WTC11 (cell line): ENCODE data around the gene DNAH1. TPM values are rescaled to one million over a fixed set of nuclear protein-coding genes. Genes with fewer than 3 reads are reported as not detected.

ENCODE experiments used
- ATAC-seq: fragments of 200-7000 bp; cut with Tn5 transposase; 2 replicates; pipeline ENCODE4 v1.10.0; 2021; ENCODE audit warnings: mild to moderate bottlenecking, moderate library complexity
- CTCF ChIA-PET: fragments of 300-600 bp; sonication (Branson Sonifier 250); formaldehyde crosslinking; loops from one replicate; lab custom pipeline; 2021; ENCODE audit warnings: antibody characterized with exemption; lab: Charles Lee
- POLR2A ChIA-PET: fragments of 350-600 bp; sonication (Branson Sonifier 250); formaldehyde crosslinking; loops from one replicate; lab custom pipeline; 2021; ENCODE audit warnings: antibody characterized with exemption; lab: Charles Lee
- DNase-seq: peaks from one replicate; pipeline ENCODE4 v3.0.0; 2021; ENCODE audit warnings: low spot score
- H3K27ac Mint-ChIP-seq: 2 replicates; pipeline ENCODE4 v1.8.0; 2021; ENCODE audit warnings: mixed read lengths
- H3K27me3 Mint-ChIP-seq: 2 replicates; pipeline ENCODE4 v1.8.0; 2021; ENCODE audit warnings: low read depth, mild to moderate bottlenecking, moderate library complexity, mixed read lengths
- H3K36me3 Mint-ChIP-seq: 2 replicates; pipeline ENCODE4 v1.8.0; 2021; ENCODE audit warnings: mixed read lengths
- H3K4me1 Mint-ChIP-seq: 2 replicates; pipeline ENCODE4 v1.8.0; 2022; ENCODE audit warnings: mixed read lengths
- H3K4me3 Mint-ChIP-seq: 2 replicates; pipeline ENCODE4 v1.8.0; 2021; ENCODE audit warnings: mild to moderate bottlenecking, moderate library complexity, mixed read lengths
- H3K9me3 Mint-ChIP-seq: 2 replicates; pipeline ENCODE4 v1.8.0; 2021; ENCODE audit warnings: mixed read lengths
- ATF1 ChIP-seq: sonication (generic); formaldehyde crosslinking; IDR thresholded peaks from 2 replicates; pipeline ENCODE4 v1.8.1; 2023; ENCODE audit warnings: mild to moderate bottlenecking, moderate library complexity, missing genetic modification reagents
- ATF3 ChIP-seq: sonication (generic); formaldehyde crosslinking; conservative IDR thresholded peaks from 2 replicates; pipeline ENCODE4 v1.8.1; 2022; ENCODE audit warnings: mild to moderate bottlenecking, missing genetic modification reagents
- CREB1 ChIP-seq: sonication (generic); formaldehyde crosslinking; IDR thresholded peaks from 2 replicates; pipeline ENCODE4 v1.8.0; 2023; ENCODE audit warnings: mild to moderate bottlenecking, missing genetic modification reagents
- JAZF1 ChIP-seq: fragments of 250-450 bp; sonication (Bioruptor Pico); IDR thresholded peaks from 2 replicates; pipeline ENCODE4 v1.9.0; 2021; ENCODE audit warnings: moderate library complexity, mild to moderate bottlenecking, inconsistent platforms
- NR2C2 ChIP-seq: sonication (generic); formaldehyde crosslinking; IDR thresholded peaks from 2 replicates; pipeline ENCODE4 v1.8.0; 2022; ENCODE audit warnings: mild to moderate bottlenecking, missing genetic modification reagents
- STAT6 ChIP-seq: sonication (generic); formaldehyde crosslinking; conservative IDR thresholded peaks from 2 replicates; pipeline ENCODE4 v1.8.1; 2023; ENCODE audit warnings: mild to moderate bottlenecking, low read depth, missing genetic modification reagents, moderate library complexity
- USF2 ChIP-seq: sonication (generic); formaldehyde crosslinking; IDR thresholded peaks from 2 replicates; pipeline ENCODE4 v1.8.1; 2023; ENCODE audit warnings: mild to moderate bottlenecking, missing genetic modification reagents, moderate library complexity
- ZNF219 ChIP-seq: sonication (generic); formaldehyde crosslinking; IDR thresholded peaks from 2 replicates; pipeline ENCODE4 v1.8.0; 2023; ENCODE audit warnings: missing genetic modification reagents, mild to moderate bottlenecking, borderline replicate concordance
- ZNF512 ChIP-seq: sonication (generic); formaldehyde crosslinking; IDR thresholded peaks from 2 replicates; pipeline ENCODE4 v1.8.1; 2022; ENCODE audit warnings: missing genetic modification reagents, borderline replicate concordance
- total RNA-seq: library from RNA; stranded (reverse); gene quantifications from 3 replicates; pipeline ENCODE4 v1.2.3, GENCODE V29; 2021
- TF ChIP-seq, protein P1 (sequence below): fragments of 250-450 bp; sonication (Bioruptor Pico); IDR thresholded peaks from 2 replicates; pipeline ENCODE4 v1.8.0; 2021; ENCODE audit warnings: mild to moderate bottlenecking
- TF ChIP-seq, protein P2 (sequence below): fragments of 250-450 bp; sonication (Bioruptor Pico); conservative IDR thresholded peaks from 2 replicates; pipeline ENCODE4 v1.9.0; 2021; ENCODE audit warnings: mild to moderate bottlenecking
- TF ChIP-seq, protein P3 (sequence below): fragments of 250-450 bp; sonication (Bioruptor Pico); IDR thresholded peaks from 2 replicates; pipeline ENCODE4 v1.9.0; 2021; ENCODE audit warnings: mild to moderate bottlenecking
- TF ChIP-seq, protein P4 (sequence below): fragments of 250-450 bp; sonication (Bioruptor Pico); IDR thresholded peaks from 2 replicates; pipeline ENCODE4 v2.1.2; 2022; ENCODE audit warnings: mild to moderate bottlenecking, moderate library complexity

The DNAH1 gene
- total RNA-seq, 1 experiment from 2014 or later: 1.5 TPM

DNA sequence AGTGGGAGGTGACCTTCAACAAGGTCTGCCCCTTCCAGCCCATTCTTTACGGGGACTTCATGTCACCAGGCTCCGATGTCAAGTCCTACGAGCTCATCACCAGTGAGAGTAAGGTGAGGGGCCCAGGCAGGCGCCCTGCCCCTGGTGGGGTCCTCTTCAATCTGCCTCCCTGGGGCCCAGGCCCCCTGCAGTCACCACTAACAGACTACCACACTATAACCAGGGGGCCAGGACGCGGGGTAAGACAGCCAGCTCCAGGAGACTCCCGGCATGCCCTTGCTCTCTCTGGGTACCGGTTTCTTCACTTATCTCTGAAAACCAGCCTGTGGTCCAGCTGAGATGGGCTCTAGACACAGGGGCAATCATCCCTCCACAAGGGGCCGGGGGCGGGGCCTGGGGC, 63.9 kb downstream of the DNAH1 start (continued):
- TF ChIP-seq STAT6 (CRISPR knock-in tag) (no peak), NR2C2 (CRISPR knock-in tag) (no peak), ZNF219 (CRISPR knock-in tag) (no peak), ZNF512 (CRISPR knock-in tag) (no peak), CREB1 (CRISPR knock-in tag) (no peak)
- TF ChIP-seq, protein P1, sequence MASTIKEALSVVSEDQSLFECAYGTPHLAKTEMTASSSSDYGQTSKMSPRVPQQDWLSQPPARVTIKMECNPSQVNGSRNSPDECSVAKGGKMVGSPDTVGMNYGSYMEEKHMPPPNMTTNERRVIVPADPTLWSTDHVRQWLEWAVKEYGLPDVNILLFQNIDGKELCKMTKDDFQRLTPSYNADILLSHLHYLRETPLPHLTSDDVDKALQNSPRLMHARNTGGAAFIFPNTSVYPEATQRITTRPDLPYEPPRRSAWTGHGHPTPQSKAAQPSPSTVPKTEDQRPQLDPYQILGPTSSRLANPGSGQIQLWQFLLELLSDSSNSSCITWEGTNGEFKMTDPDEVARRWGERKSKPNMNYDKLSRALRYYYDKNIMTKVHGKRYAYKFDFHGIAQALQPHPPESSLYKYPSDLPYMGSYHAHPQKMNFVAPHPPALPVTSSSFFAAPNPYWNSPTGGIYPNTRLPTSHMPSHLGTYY (CRISPR knock-in tag): no peak
- TF ChIP-seq, protein P2, sequence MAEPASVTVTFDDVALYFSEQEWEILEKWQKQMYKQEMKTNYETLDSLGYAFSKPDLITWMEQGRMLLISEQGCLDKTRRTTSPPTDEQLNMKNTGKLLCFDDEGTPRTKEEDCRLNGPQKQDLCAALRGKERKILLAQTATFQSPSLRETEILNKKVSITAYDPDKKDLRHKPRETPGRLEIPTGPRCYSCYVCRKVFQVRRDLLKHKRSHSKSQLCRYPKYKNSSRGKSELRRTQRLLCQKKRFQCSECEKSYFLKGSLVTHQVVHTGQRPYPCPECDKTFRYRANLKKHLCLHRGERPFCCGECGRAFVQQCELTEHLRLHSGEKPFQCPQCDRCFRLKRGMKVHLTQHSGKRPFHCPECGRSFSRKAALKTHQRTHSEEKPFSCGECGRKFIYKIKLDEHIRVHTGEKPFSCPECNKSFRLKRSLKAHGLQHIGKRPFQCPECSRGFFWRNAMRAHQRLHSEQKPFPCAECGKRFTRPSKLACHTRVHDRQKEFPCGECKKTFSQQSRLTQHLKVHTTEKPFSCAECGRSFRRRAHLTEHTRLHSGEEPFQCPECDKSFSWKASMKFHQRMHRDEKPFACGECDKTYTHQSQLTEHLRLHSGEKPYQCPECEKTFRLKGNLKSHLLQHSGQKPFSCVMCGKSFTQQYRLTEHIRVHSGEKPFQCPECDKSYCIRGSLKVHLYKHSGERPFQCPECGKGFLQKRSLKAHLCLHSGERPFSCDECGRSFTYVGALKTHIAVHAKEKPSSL (CRISPR knock-in tag): no peak
- TF ChIP-seq, protein P3, sequence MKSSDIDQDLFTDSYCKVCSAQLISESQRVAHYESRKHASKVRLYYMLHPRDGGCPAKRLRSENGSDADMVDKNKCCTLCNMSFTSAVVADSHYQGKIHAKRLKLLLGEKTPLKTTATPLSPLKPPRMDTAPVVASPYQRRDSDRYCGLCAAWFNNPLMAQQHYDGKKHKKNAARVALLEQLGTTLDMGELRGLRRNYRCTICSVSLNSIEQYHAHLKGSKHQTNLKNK (CRISPR knock-in tag): no peak

- POLR2A ChIA-PET: no interaction called here
- H3K9me3 Mint-ChIP-seq: no peaks in the 10 kb centered on the region
- CTCF ChIA-PET: interaction anchor here (1.2 to 3.7 kb wide), 2 partner anchors 154 to 161 kb away, joined by 4 to 17 read pairs; no protein-coding TSS in a partner anchor
- TF ChIP-seq JAZF1 (no peak), ATF1 (CRISPR knock-in tag) (no peak), USF2 (no peak)
- TF ChIP-seq, protein P4, sequence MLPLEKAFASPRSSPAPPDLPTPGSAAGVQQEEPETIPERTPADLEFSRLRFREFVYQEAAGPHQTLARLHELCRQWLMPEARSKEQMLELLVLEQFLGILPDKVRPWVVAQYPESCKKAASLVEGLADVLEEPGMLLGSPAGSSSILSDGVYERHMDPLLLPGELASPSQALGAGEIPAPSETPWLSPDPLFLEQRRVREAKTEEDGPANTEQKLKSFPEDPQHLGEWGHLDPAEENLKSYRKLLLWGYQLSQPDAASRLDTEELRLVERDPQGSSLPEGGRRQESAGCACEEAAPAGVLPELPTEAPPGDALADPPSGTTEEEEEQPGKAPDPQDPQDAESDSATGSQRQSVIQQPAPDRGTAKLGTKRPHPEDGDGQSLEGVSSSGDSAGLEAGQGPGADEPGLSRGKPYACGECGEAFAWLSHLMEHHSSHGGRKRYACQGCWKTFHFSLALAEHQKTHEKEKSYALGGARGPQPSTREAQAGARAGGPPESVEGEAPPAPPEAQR: no peak
- peaks cover 5% of the 10 kb centered on the region; the same call in 1 of the 2 replicates for H3K4me1 Mint-ChIP-seq
- no peaks in the 10 kb centered on the region for H3K36me3 Mint-ChIP-seq
- H3K4me3 Mint-ChIP-seq: no peak overlapping the region
- peaks cover 4% of the 10 kb centered on the region; the same call in 1 of the 2 replicates for H3K27me3 Mint-ChIP-seq
- DNase-seq: no peak
- ATAC-seq: no peak
- H3K27ac Mint-ChIP-seq: no peak overlapping the region
Observed at GRCh38 chr3:52381623-52382022, 65.5 kb downstream of the DNAH1 start.

DNA sequence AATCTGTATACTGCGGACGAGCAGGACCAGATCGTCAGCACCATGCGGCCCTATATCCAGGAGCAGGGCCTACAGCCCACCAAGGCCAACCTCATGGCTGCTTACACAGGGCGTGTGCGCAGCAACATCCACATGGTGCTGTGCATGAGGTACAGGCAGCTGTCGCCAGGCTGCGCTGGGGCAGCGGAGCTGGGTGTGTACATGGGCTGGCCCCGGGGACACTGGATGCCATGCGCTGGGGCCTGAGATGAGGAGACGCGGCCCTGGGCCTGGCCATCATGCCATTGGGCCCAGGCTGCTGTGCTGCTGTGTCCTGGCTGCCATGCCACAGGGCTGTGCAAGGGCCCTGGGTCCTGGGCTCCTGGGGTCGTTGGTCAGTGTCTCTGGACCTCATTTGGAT, 67.3 kb downstream of the DNAH1 start:
- peaks cover 5% of the 10 kb centered on the region; the same call in 1 of the 2 replicates for H3K4me1 Mint-ChIP-seq
- DNase-seq: no peak
- H3K27ac Mint-ChIP-seq: no peak overlapping the region
- no peak for ATAC-seq
- POLR2A ChIA-PET: no interaction called here
- H3K4me3 Mint-ChIP-seq: no peak overlapping the region
- TF ChIP-seq ATF3: no peak
- TF ChIP-seq, all 79 proteins: peak for 0
- Mint-ChIP-seq H3K27me3 (no peaks in the 10 kb centered on the region), H3K36me3 (no peaks in the 10 kb centered on the region), H3K9me3 (no peaks in the 10 kb centered on the region)
- CTCF ChIA-PET: interaction anchor here (0.7 to 3.5 kb wide), 5 partner anchors 12 to 162 kb away, joined by 3 to 74 read pairs (median 13); no protein-coding TSS in a partner anchor
